Measurements from ENCODE around the gene HPD.

HPD gene

DNA sequence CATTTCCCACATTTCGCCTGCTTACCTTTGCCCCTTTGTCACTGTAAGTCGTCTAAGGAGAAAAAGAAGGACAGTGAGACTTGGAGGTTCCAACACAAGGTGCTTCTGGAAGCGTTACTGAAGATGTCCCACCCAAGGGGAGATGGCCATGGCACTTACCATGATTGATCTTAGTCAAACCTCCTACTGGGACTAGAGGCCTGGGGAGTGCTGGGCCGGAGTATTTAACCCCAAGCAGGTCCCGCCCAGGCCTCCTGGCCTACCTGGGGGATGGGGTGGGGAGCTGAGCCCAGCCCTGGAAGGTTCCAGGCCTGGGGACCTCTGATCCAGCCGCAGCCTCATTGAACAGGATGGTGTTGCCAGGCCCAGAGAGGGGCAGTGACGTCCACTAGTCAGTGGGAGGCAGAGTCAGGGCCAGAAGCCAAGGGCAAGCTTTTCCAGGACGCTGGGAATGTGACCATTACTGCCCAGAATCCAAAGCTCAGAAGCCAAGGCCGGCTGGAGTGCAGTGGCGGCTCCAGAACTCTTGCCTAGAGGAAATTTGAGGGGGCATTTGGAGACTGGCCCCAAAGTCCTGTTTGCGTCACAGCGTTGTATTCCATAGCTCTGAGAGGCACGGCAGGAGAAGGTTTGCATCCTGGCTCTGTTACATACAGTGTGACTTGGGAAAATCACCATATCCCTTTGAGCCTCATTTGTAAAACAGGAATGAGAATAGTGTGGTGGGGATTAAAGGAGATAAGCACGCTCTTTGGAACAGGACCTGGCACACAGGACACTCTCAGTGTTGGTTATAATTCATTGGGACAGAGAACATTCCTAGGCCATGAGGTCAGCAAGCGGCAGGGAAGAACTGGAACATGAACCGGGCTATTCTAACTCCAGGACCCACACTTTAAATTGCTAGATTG, at the start of gene HPD:
Gene HPD (minus strand): TSS at position 198 of the 911 bp plus-strand sequence. CDS start 36 bp downstream, at position 162.
- in situ Hi-C loops (cut with MboI; ENCODE audit: low sequenced_read_pairs), result no loop called here

DNA sequence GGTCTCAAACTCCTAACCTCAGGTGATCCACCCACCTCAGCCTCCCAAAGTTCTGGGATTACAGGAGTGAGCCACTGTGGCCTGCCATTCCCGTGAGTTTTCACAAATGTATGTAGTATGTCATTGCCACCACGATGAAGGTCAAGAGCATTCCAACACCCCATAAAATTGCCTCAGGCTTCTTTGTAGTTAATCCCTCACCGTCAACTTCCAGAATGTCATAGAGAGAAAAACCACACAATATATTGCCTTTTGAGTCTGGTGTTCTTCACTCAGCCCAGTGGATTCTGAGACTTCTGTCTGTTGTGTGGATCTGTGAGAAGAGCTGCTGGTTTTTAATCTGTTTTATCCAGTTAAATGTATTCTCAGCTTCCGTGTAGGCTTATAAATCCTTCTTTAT, 47.1 kb upstream of the HPD start:
- in situ Hi-C loops (cut with MboI; ENCODE audit: low sequenced_read_pairs), result no loop called here

DNA sequence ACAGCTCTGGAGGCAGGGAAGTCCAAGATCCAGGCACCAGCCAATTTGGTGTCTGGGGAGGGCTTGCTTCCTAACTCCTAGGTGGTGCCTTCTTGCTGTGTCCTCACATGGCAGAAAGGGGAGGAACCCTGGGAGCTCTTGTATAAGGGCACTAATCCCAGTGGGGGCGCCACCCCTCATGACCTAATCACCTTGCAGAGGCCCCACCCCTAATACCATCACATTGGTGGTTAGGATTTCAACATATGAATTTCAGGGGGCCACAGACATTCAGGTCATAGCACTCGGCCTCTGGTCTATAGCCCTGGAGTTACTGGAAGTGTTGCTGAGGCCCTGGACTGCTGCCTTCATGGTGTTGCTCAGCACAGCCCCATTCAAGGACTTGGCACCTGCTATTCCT, 44.5 kb upstream of the HPD start:
- in situ Hi-C loops (cut with MboI; ENCODE audit: low sequenced_read_pairs), result no loop called here

GRCh38 chr12:121899590-121899989, 40.9 kb upstream of the HPD start:
- in situ Hi-C loops (cut with MboI; ENCODE audit: low sequenced_read_pairs), result loop anchor here (25.0 kb wide), 1 partner anchor 187 kb away; the partner anchor contains the start of gene TMEM120B

GRCh38 chr12:121898287-121898686, 39.6 kb upstream of the HPD start:
- in situ Hi-C loops (cut with MboI; ENCODE audit: low sequenced_read_pairs), result loop anchor here (25.0 kb wide), 1 partner anchor 186 kb away; the partner anchor contains the start of gene TMEM120B

GRCh38 chr12:121894633-121895032, 36.0 kb upstream of the HPD start:
- in situ Hi-C loops (cut with MboI; ENCODE audit: low sequenced_read_pairs), result loop anchor here (25.0 kb wide), 1 partner anchor 182 kb away; the partner anchor contains the start of gene TMEM120B

- in situ Hi-C loops (cut with MboI; ENCODE audit: low sequenced_read_pairs), result loop anchor here (25.0 kb wide), 1 partner anchor 182 kb away; the partner anchor contains the start of gene TMEM120B
Measured at GRCh38 chr12:121893961-121894460, 35.4 kb upstream of the HPD start.

- in situ Hi-C loops (cut with MboI; ENCODE audit: low sequenced_read_pairs), result loop anchor here (25.0 kb wide), 1 partner anchor 181 kb away; the partner anchor contains the start of gene TMEM120B
Measured at GRCh38 chr12:121892673-121893561, 34.3 kb upstream of the HPD start.

- in situ Hi-C loops (cut with MboI; ENCODE audit: low sequenced_read_pairs), result loop anchor here (10.0 to 25.0 kb wide), 2 partner anchors 95 to 177 kb away; partner anchors contain the start of genes RHOF and TMEM120B
Measured at GRCh38 chr12:121889661-121890060, 31.0 kb upstream of the HPD start.

- in situ Hi-C loops (cut with MboI; ENCODE audit: low sequenced_read_pairs), result loop anchor here (10.0 to 25.0 kb wide), 2 partner anchors 94 to 177 kb away; partner anchors contain the start of genes RHOF and TMEM120B
Measured at GRCh38 chr12:121889274-121889624, 30.6 kb upstream of the HPD start.

- in situ Hi-C loops (cut with MboI; ENCODE audit: low sequenced_read_pairs), result loop anchor here (10.0 to 25.0 kb wide), 2 partner anchors 94 to 176 kb away; partner anchors contain the start of genes RHOF and TMEM120B
Measured at GRCh38 chr12:121888478-121889273, 30.0 kb upstream of the HPD start, which contains the start of gene PSMD9. Gene PSMD9, plus strand, starts transcription at chr12:121888790. Its CDS starts 67 bp downstream, at chr12:121888857.

GRCh38 chr12:121888083-121888477, 29.4 kb upstream of the HPD start:
- in situ Hi-C loops (cut with MboI; ENCODE audit: low sequenced_read_pairs), result loop anchor here (10.0 to 25.0 kb wide), 2 partner anchors 93 to 176 kb away; partner anchors contain the start of genes RHOF and TMEM120B

- in situ Hi-C loops (cut with MboI; ENCODE audit: low sequenced_read_pairs), result loop anchor here (10.0 to 25.0 kb wide), 2 partner anchors 90 to 173 kb away; partner anchors contain the start of genes RHOF and TMEM120B
Measured at GRCh38 chr12:121885129-121885528, 26.5 kb upstream of the HPD start.

DNA sequence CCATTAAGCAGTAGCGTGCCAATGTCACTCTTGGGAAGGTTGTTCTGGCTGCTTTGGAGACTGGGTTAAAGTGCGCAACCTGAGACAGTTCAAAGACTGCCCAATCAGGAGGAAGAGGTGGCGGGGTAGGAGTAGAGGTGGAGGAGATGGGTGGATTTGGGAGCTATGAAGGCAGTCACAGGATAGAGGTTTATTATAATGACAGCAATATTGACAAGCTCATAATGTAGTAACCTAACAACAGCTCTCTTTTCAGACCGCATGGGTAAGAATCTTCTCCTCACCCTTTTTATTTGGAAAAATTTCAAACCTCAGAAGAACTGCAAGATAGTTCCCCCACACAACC, 24.6 kb upstream of the HPD start:
- in situ Hi-C loops (cut with MboI; ENCODE audit: low sequenced_read_pairs), result loop anchor here (10.0 to 25.0 kb wide), 2 partner anchors 88 to 171 kb away; partner anchors contain the start of genes RHOF and TMEM120B

DNA sequence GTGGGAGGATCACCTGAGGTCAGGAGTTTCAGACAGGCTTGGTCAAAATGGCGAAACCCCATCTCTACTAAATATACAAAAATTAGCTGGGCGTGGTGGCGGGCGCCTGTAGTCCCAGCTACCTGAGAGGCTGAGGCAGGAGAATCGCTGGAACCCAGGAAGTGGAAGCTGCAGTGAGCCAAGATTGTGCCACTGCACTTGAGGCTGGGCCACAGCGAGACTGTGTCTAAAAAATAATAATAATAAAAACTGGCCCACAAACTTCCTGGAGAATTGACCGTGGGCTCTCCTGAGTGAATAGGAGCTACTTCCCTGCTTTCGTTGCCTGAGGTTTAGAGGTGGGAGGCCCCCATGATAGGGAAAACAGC, 17.4 kb upstream of the HPD start:
- in situ Hi-C loops (cut with MboI; ENCODE audit: low sequenced_read_pairs), result loop anchor here (25.0 kb wide), 1 partner anchor 164 kb away; the partner anchor contains the start of gene TMEM120B

GRCh38 chr12:121875582-121875981, 16.9 kb upstream of the HPD start:
- in situ Hi-C loops (cut with MboI; ENCODE audit: low sequenced_read_pairs), result loop anchor here (25.0 kb wide), 1 partner anchor 163 kb away; the partner anchor contains the start of gene TMEM120B

DNA sequence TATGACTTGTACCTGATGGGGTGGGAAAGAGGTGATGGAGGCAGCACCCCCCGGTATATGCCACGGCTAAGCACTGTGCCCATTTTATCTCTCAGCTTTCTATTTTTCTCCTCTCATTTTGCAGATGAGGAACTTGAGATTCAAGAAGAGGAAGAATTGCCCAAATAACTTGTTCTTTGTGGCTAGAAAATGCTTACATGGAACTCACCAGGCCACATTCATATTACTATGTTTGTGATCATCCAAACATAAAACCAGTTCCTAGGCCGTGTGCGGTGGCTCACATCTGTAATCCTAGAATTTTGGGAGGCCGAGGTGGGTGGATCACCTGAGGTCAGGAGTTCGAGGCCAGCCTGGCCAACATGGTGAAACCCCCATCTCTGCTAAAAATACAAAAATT, 15.4 kb upstream of the HPD start:
- in situ Hi-C loops (cut with MboI; ENCODE audit: low sequenced_read_pairs), result no loop called here

DNA sequence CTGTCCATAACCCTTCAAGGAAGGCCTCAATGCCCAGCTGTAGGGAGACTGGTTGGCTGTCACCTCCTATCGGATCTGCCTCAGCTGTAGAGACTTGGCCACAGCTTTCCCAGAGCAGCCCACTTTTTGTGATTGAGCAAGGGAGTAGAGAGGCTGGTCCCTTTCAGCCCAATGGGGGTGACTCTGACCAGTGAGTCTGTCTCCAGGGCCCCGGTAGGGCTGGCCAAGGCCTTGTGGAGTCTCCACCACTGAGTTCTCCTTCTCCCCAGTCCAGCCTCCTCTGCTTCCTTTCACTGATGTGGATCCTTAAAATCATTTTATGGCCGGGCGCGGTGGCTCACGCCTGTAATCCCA, 14.5 kb upstream of the HPD start:
- in situ Hi-C loops (cut with MboI; ENCODE audit: low sequenced_read_pairs), result no loop called here

GRCh38 chr12:121872546-121873215, 14.0 kb upstream of the HPD start:
- in situ Hi-C loops (cut with MboI; ENCODE audit: low sequenced_read_pairs), result no loop called here
